A673 (cell line): ENCODE data around the gene PDZD8. TPM values are rescaled to one million over a fixed set of nuclear protein-coding genes. Genes with fewer than 3 reads are reported as not detected.

ENCODE experiments used
- BruUV-seq: library from RNA; stranded (reverse); fragments of 400-500 nt; replicated peaks from 2 replicates; lab custom pipeline; 2021; lab: Mats Ljungman, UMichigan
- CTCF ChIA-PET: fragments of 300-600 bp; sonication (Branson Sonifier 250); formaldehyde crosslinking; loops from one replicate; lab custom pipeline; 2022; ENCODE audit warnings: antibody characterized with exemption; lab: Charles Lee
- POLR2A ChIA-PET: fragments of 300-600 bp; sonication (Branson Sonifier 250); formaldehyde crosslinking; loops from one replicate; lab custom pipeline; 2022; ENCODE audit warnings: antibody characterized with exemption; ENCODE audit not compliant: low non-redundant PET; lab: Charles Lee
- DNase-seq: peaks from one replicate; pipeline ENCODE4 v3.0.0-alpha.2; 2015; ENCODE audit warnings: low spot score
- H3K27ac ChIP-seq: fragments of 200-600 bp; sonication (generic); 2 replicates; pipeline ENCODE4 v1.5.1; 2016; ENCODE audit warnings: mixed run types, low read depth, mild to moderate bottlenecking, mixed read lengths, antibody characterized with exemption, low read length; ENCODE audit not compliant: poor library complexity, severe bottlenecking
- H3K27me3 ChIP-seq: fragments of 200-600 bp; sonication (generic); replicated peaks from 2 replicates; pipeline ENCODE4 v1.6.1; 2017; ENCODE audit warnings: mixed run types, low read depth, mild to moderate bottlenecking, mixed read lengths, antibody characterized with exemption, low read length; ENCODE audit not compliant: insufficient read depth, poor library complexity
- H3K36me3 ChIP-seq: fragments of 200-600 bp; sonication (generic); 2 replicates; pipeline ENCODE4 v1.6.1; 2016; ENCODE audit warnings: mixed run types, mild to moderate bottlenecking, mixed read lengths, antibody characterized with exemption, low read length; ENCODE audit not compliant: insufficient read depth, poor library complexity, severe bottlenecking
- H3K4me1 ChIP-seq: fragments of 200-600 bp; sonication (generic); 2 replicates; pipeline ENCODE4 v1.6.1; 2017; ENCODE audit warnings: mixed run types, mild to moderate bottlenecking, mixed read lengths, antibody characterized with exemption, low read length; ENCODE audit not compliant: insufficient read depth, poor library complexity, severe bottlenecking
- H3K4me3 ChIP-seq: fragments of 200-600 bp; sonication (generic); 2 replicates; pipeline ENCODE4 v1.5.1; 2016; ENCODE audit warnings: low read depth, mixed run types, mild to moderate bottlenecking, mixed read lengths, low read length; ENCODE audit not compliant: poor library complexity, severe bottlenecking
- H3K9me3 ChIP-seq: fragments of 200-600 bp; sonication (generic); 2 replicates; pipeline ENCODE4 v1.6.1; 2016; ENCODE audit warnings: mixed run types, low read depth, mild to moderate bottlenecking, mixed read lengths, antibody characterized with exemption, low read length; ENCODE audit not compliant: poor library complexity, severe bottlenecking
- CTCF ChIP-seq: fragments of 300-800, 200-600 bp; sonication (generic); conservative IDR thresholded peaks from 2 replicates; pipeline ENCODE4 v1.5.1; 2017; ENCODE audit warnings: low read depth, mild to moderate bottlenecking, antibody characterized with exemption, low read length, moderate library complexity, mixed read lengths
- EZH2 ChIP-seq: fragments of 200-600 bp; sonication (generic); IDR thresholded peaks from 2 replicates; pipeline ENCODE4 v1.6.1; 2017; ENCODE audit warnings: borderline replicate concordance, low read depth, mild to moderate bottlenecking, mixed read lengths, antibody characterized with exemption, low read length; ENCODE audit not compliant: poor library complexity, severe bottlenecking
- intact Hi-C: fragments of 100-400 bp; cut with micrococcal nuclease; formaldehyde crosslinking; loops from one replicate; pipeline ENCODE4 v1.10.0; 2022; ENCODE audit not compliant: unreplicated experiment
- total RNA-seq: library from RNA; stranded (reverse); gene quantifications from 2 replicates; pipeline ENCODE4 v1.2.3, GENCODE V29; 2021

Gene PDZD8
- total RNA-seq, 1 experiment from 2014 or later = 29.5 TPM

- Histone ChIP-seq H3K27ac (no peak overlapping the region), H3K9me3 (no peaks in the 10 kb centered on the region), H3K27me3 (peaks cover 38% of the 10 kb centered on the region), H3K4me1 (no peaks in the 10 kb centered on the region), H3K4me3 (no peak overlapping the region), H3K36me3 (no peaks in the 10 kb centered on the region)
- POLR2A ChIA-PET = no interaction called here
- BruUV-seq = no TSS peak
- CTCF ChIA-PET = no interaction called here
- DNase-seq = no peak
- intact Hi-C loops = no loop called here
- TF ChIP-seq EZH2 = no peak
- no peak for TF ChIP-seq CTCF
Measured at GRCh38 chr10:117391436-117392205, 16.4 kb upstream of the PDZD8 start.

GRCh38 chr10:117390420-117390819 lies 15.2 kb upstream of the PDZD8 start:
- BruUV-seq = no TSS peak
- no peaks in the 10 kb centered on the region for H3K4me1 ChIP-seq
- no peak overlapping the region for H3K27ac ChIP-seq
- CTCF ChIA-PET = no interaction called here
- H3K27me3 ChIP-seq = peaks cover 49% of the 10 kb centered on the region
- no peak overlapping the region for H3K4me3 ChIP-seq
- H3K36me3 ChIP-seq = no peaks in the 10 kb centered on the region
- DNase-seq = no peak
- POLR2A ChIA-PET = no interaction called here
- no peak for TF ChIP-seq EZH2
- no peak for TF ChIP-seq CTCF
- H3K9me3 ChIP-seq = no peaks in the 10 kb centered on the region
- intact Hi-C loops = no loop called here

GRCh38 chr10:117386805-117387204 lies 11.6 kb upstream of the PDZD8 start:
- DNase-seq = no peak
- ChIA-PET POLR2A (interaction anchor here (0.6 kb wide), 1 partner anchor 591 kb away, joined by 3 read pairs; no protein-coding TSS in a partner anchor), CTCF (no interaction called here)
- intact Hi-C loops = no loop called here
- H3K4me3 ChIP-seq = no peak overlapping the region
- peaks cover 76% of the 10 kb centered on the region for H3K27me3 ChIP-seq
- TF ChIP-seq EZH2 (no peak), CTCF (no peak)
- no peaks in the 10 kb centered on the region for H3K4me1 ChIP-seq
- no TSS peak for BruUV-seq
- H3K27ac ChIP-seq = no peak overlapping the region
- no peaks in the 10 kb centered on the region for H3K36me3 ChIP-seq
- no peaks in the 10 kb centered on the region for H3K9me3 ChIP-seq
